Panc1 (cell line): Measurements from ENCODE around the gene DNER.

Experiments
- TCF7L2 ChIP-seq: IDR thresholded peaks from 2 replicates; pipeline ENCODE4 v1.6.1; 2011; ENCODE audit warnings: mild to moderate bottlenecking, low read depth, low read length, inconsistent platforms
- TF ChIP-seq, protein P1 (sequence below): fragments of 450-650 bp; IDR thresholded peaks from 2 replicates; pipeline ENCODE4 v1.5.1; 2017; ENCODE audit warnings: mild to moderate bottlenecking
- TF ChIP-seq, protein P2 (sequence below), 2 experiments: IDR thresholded peaks; 2 replicates each; pipeline ENCODE4 v1.6.1; 2011 to 2012; ENCODE audit warnings: low read depth in 2 of 2, control low read depth in 1 of 2, low read length in 1 of 2, mild to moderate bottlenecking in 1 of 2, moderate library complexity in 1 of 2; ENCODE audit not compliant: insufficient read depth in 1 of 2

DNA sequence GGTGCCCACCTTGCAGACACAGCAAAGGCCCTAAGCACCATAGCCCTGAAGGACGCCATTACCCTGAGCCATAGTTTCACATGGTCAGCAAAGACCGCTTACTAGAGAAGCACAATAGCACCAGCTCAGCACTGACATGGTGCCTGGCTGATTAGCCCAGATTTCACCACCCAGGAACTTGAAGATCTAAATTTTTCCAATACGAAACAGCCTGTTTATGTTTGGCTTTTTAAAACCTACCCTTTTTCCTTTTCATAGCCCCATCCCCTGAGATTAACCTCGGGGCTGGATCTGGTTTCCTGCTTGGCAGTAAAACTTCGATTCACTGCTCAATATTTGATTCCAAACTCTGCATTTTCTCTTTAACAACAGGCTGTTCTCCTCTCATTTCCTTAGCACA lies 284.8 kb downstream of the DNER start:
- TF ChIP-seq, protein P1, sequence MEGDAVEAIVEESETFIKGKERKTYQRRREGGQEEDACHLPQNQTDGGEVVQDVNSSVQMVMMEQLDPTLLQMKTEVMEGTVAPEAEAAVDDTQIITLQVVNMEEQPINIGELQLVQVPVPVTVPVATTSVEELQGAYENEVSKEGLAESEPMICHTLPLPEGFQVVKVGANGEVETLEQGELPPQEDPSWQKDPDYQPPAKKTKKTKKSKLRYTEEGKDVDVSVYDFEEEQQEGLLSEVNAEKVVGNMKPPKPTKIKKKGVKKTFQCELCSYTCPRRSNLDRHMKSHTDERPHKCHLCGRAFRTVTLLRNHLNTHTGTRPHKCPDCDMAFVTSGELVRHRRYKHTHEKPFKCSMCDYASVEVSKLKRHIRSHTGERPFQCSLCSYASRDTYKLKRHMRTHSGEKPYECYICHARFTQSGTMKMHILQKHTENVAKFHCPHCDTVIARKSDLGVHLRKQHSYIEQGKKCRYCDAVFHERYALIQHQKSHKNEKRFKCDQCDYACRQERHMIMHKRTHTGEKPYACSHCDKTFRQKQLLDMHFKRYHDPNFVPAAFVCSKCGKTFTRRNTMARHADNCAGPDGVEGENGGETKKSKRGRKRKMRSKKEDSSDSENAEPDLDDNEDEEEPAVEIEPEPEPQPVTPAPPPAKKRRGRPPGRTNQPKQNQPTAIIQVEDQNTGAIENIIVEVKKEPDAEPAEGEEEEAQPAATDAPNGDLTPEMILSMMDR: no peak
- TF ChIP-seq, protein P2, sequence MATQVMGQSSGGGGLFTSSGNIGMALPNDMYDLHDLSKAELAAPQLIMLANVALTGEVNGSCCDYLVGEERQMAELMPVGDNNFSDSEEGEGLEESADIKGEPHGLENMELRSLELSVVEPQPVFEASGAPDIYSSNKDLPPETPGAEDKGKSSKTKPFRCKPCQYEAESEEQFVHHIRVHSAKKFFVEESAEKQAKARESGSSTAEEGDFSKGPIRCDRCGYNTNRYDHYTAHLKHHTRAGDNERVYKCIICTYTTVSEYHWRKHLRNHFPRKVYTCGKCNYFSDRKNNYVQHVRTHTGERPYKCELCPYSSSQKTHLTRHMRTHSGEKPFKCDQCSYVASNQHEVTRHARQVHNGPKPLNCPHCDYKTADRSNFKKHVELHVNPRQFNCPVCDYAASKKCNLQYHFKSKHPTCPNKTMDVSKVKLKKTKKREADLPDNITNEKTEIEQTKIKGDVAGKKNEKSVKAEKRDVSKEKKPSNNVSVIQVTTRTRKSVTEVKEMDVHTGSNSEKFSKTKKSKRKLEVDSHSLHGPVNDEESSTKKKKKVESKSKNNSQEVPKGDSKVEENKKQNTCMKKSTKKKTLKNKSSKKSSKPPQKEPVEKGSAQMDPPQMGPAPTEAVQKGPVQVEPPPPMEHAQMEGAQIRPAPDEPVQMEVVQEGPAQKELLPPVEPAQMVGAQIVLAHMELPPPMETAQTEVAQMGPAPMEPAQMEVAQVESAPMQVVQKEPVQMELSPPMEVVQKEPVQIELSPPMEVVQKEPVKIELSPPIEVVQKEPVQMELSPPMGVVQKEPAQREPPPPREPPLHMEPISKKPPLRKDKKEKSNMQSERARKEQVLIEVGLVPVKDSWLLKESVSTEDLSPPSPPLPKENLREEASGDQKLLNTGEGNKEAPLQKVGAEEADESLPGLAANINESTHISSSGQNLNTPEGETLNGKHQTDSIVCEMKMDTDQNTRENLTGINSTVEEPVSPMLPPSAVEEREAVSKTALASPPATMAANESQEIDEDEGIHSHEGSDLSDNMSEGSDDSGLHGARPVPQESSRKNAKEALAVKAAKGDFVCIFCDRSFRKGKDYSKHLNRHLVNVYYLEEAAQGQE (IDR thresholded peaks at IDR 0.05; ENCODE audit: insufficient read depth in 1 of 2, low read depth in 2 of 2, low read length in 1 of 2): no peak
- TF ChIP-seq TCF7L2: no peak
